ENCODE measurements around the gene LGI4. TPM values are rescaled to one million over a fixed set of nuclear protein-coding genes. Genes with fewer than 3 reads are reported as not detected.

Gene LGI4
- total RNA-seq, 1 experiment from 2014 or later = 0.43 TPM

DNA sequence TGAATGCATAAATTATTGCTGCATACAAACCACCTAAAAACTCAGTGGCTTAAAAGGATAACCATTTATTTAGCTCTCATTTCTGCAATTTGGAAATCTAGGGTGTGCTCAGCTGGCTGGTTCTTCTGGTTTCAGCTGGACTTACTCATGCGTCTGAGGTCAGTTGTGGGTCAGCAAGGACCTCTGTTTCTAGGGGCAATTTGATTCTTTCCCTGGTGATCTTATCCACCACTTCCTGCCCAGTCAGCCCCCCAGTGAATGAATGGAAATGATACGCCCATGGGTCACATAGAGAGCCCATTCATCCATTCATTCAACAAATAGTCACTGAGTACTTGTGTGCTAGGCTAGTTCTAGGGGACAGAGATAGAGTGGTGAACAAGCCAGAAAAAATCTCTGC, 29.6 kb upstream of the LGI4 start:
- peaks cover 6% of the 10 kb centered on the region for H3K36me3 Mint-ChIP-seq (ENCODE audit: insufficient read depth, unreplicated experiment)
- no peak for TF ChIP-seq CTCF (IDR thresholded peaks at IDR 0.05; ENCODE audit: insufficient read depth in 1 of 2, low read depth in 1 of 2, low read length in 1 of 2, severe bottlenecking in 1 of 2, unreplicated experiment in 1 of 2)
- Histone ChIP-seq H3K36me3 (ENCODE audit: control insufficient read depth, insufficient read depth, low read length) (no peaks in the 10 kb centered on the region), H3K27me3 (replicated peaks; ENCODE audit: control insufficient read depth, insufficient read depth, low read length) (no peaks in the 10 kb centered on the region), H3K4me3 (ENCODE audit: low read depth, low read length) (no peak overlapping the region), H3K4me1 (no peaks in the 10 kb centered on the region), H3K9me3 (peaks cover 33% of the 10 kb centered on the region)
- H3K4me1 Mint-ChIP-seq (ENCODE audit: low read depth, unreplicated experiment) = no peaks in the 10 kb centered on the region
- H3K27ac Mint-ChIP-seq (ENCODE audit: unreplicated experiment) = no peak overlapping the region
- intact Hi-C loops (cut with micrococcal nuclease; ENCODE audit: unreplicated experiment) = no loop called here
- CTCF ChIA-PET = no interaction called here
- H3K4me3 Mint-ChIP-seq (ENCODE audit: unreplicated experiment) = no peak overlapping the region
- BruUV-seq (replicated peaks) = no TSS peak
- H3K9me3 Mint-ChIP-seq (ENCODE audit: unreplicated experiment) = peaks cover 24% of the 10 kb centered on the region
- POLR2A ChIA-PET = no interaction called here
- DNase-seq = no peak
- H3K27me3 Mint-ChIP-seq (ENCODE audit: insufficient read depth, unreplicated experiment) = no peaks in the 10 kb centered on the region

DNA sequence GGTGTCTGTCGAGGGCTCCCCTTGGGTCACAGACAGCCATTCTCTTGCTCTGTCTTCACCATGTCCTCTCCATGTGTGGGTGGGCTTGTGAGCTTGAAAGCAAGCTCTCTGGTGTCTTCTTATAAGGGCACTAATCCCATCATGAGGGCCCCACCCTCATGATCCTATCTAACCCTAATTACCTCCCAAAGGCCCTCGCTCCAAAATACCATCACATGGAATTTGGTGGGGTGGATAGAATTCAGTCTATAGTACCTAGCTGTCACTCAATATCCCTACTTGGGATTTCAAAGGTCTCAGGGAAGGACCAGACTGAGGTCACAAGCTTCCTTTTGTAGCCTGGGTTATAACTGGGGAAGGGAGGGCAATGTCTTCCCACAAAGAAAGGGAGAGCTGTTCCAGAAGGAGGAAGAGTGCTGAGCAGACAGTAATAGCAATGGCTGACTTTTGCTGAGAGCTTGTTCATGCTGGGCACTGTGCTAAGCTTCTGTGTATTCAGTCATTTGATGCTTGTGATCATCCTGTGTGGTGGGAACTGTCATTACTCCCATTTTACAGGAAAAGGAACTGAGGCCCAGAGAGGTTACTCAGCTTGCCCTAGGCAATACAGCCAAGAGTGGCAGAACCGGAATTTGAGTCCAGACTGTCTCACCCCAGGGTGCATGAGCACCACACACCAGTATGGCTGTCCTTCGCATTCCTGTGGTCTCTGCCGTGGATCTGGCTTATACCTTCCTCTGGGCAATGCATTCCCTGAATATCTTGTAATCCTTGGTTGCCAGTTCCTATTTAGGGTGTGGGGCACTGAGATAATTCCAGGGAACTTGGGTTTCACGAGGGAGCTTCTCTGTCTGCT, 27.8 kb upstream of the LGI4 start:
- no peaks in the 10 kb centered on the region for H3K36me3 ChIP-seq (ENCODE audit: control insufficient read depth, insufficient read depth, low read length)

GRCh38 chr19:35161434-35161743, 26.5 kb upstream of the LGI4 start:
- H3K9me3 ChIP-seq = peaks cover 27% of the 10 kb centered on the region
- DNase-seq = no peak
- no peak overlapping the region for H3K27ac Mint-ChIP-seq (ENCODE audit: unreplicated experiment)
- peaks cover 17% of the 10 kb centered on the region for H3K9me3 Mint-ChIP-seq (ENCODE audit: unreplicated experiment)
- POLR2A ChIA-PET = no interaction called here
- H3K4me1 ChIP-seq = no peaks in the 10 kb centered on the region
- peaks cover 1% of the 10 kb centered on the region for H3K27me3 Mint-ChIP-seq (ENCODE audit: insufficient read depth, unreplicated experiment)
- H3K27me3 ChIP-seq (replicated peaks; ENCODE audit: control insufficient read depth, insufficient read depth, low read length) = no peaks in the 10 kb centered on the region
- H3K4me1 Mint-ChIP-seq (ENCODE audit: low read depth, unreplicated experiment) = no peaks in the 10 kb centered on the region
- no peaks in the 10 kb centered on the region for H3K36me3 ChIP-seq (ENCODE audit: control insufficient read depth, insufficient read depth, low read length)
- H3K36me3 Mint-ChIP-seq (ENCODE audit: insufficient read depth, unreplicated experiment) = peaks cover 6% of the 10 kb centered on the region
- BruUV-seq (replicated peaks) = no TSS peak
- TF ChIP-seq CTCF (IDR thresholded peaks at IDR 0.05; ENCODE audit: insufficient read depth in 1 of 2, low read depth in 1 of 2, low read length in 1 of 2, severe bottlenecking in 1 of 2, unreplicated experiment in 1 of 2) = no peak
- CTCF ChIA-PET = no interaction called here
- no peak overlapping the region for H3K4me3 Mint-ChIP-seq (ENCODE audit: unreplicated experiment)
- intact Hi-C loops (cut with micrococcal nuclease; ENCODE audit: unreplicated experiment) = no loop called here
- no peak overlapping the region for H3K4me3 ChIP-seq (ENCODE audit: low read depth, low read length)

More for the DNA sequence above, 27.8 kb upstream of the LGI4 start:
- Histone ChIP-seq H3K27me3 (replicated peaks; ENCODE audit: control insufficient read depth, insufficient read depth, low read length) (no peaks in the 10 kb centered on the region), H3K9me3 (peaks cover 33% of the 10 kb centered on the region), H3K4me1 (no peaks in the 10 kb centered on the region), H3K4me3 (ENCODE audit: low read depth, low read length) (no peak overlapping the region)
- Mint-ChIP-seq H3K36me3 (ENCODE audit: insufficient read depth, unreplicated experiment) (peaks cover 6% of the 10 kb centered on the region), H3K27ac (ENCODE audit: unreplicated experiment) (peak overlapping the region; percentile 39), H3K4me1 (ENCODE audit: low read depth, unreplicated experiment) (no peaks in the 10 kb centered on the region), H3K27me3 (ENCODE audit: insufficient read depth, unreplicated experiment) (no peaks in the 10 kb centered on the region), H3K4me3 (ENCODE audit: unreplicated experiment) (no peak overlapping the region), H3K9me3 (ENCODE audit: unreplicated experiment) (peaks cover 24% of the 10 kb centered on the region)
- CTCF ChIA-PET = interaction anchor here (0.6 kb wide), 1 partner anchor 293 kb away, joined by 5 read pairs; no protein-coding TSS in a partner anchor
- no TSS peak for BruUV-seq (replicated peaks)
- intact Hi-C loops (cut with micrococcal nuclease; ENCODE audit: unreplicated experiment) = no loop called here
- DNase-seq = no peak
- POLR2A ChIA-PET = no interaction called here
- TF ChIP-seq CTCF (IDR thresholded peaks at IDR 0.05; ENCODE audit: insufficient read depth in 1 of 2, low read depth in 1 of 2, low read length in 1 of 2, severe bottlenecking in 1 of 2, unreplicated experiment in 1 of 2) = no peak

Measured in Caco-2 (cell line).